Activated naive CD8-positive, alpha-beta T cell treated with anti-CD3 and anti-CD28 coated beads, Interleukin-2, amount 10 ng/mL, durations not matched to agents 7 days and 5 days (primary cell): ENCODE data around the gene TMEM94. TPM values are rescaled to one million over a fixed set of nuclear protein-coding genes. Genes with fewer than 3 reads are reported as not detected.

ENCODE experiments used
- ATAC-seq: fragments of 150-1000 bp; cut with Tn5 transposase; one replicate; pipeline ENCODE4 v1.10.0; 2021; ENCODE audit warnings: low read depth, moderate library complexity
- POLR2A ChIA-PET: fragments of 350-600 bp; sonication (Branson Sonifier 250); formaldehyde crosslinking; loops from one replicate; lab custom pipeline; 2021; ENCODE audit warnings: antibody characterized with exemption; lab: Charles Lee
- DNase-seq: peaks from one replicate; pipeline ENCODE4 v3.0.0; 2021
- H3K27ac Mint-ChIP-seq: one replicate; pipeline ENCODE4 v1.8.0; 2022; ENCODE audit warnings: mild to moderate bottlenecking, mixed read lengths
- H3K27me3 Mint-ChIP-seq: one replicate; pipeline ENCODE4 v1.8.0; 2022; ENCODE audit warnings: mild to moderate bottlenecking, moderate library complexity, mixed read lengths
- H3K36me3 Mint-ChIP-seq: one replicate; pipeline ENCODE4 v1.8.0; 2021; ENCODE audit warnings: mild to moderate bottlenecking, mixed read lengths
- H3K4me1 Mint-ChIP-seq: one replicate; pipeline ENCODE4 v1.8.0; 2021; ENCODE audit warnings: mixed read lengths
- H3K4me3 Mint-ChIP-seq: one replicate; pipeline ENCODE4 v1.8.0; 2022; ENCODE audit warnings: mild to moderate bottlenecking, moderate library complexity, mixed read lengths
- H3K9me3 Mint-ChIP-seq: one replicate; pipeline ENCODE4 v1.8.0; 2021; ENCODE audit warnings: mixed read lengths
- total RNA-seq, 2 experiments: library from RNA; stranded (reverse); gene quantifications; one replicate each; pipeline ENCODE4 v1.2.3, GENCODE V29; 2021

The TMEM94 gene
- total RNA-seq, 2 experiments from 2014 or later: 112 to 115 TPM

DNA sequence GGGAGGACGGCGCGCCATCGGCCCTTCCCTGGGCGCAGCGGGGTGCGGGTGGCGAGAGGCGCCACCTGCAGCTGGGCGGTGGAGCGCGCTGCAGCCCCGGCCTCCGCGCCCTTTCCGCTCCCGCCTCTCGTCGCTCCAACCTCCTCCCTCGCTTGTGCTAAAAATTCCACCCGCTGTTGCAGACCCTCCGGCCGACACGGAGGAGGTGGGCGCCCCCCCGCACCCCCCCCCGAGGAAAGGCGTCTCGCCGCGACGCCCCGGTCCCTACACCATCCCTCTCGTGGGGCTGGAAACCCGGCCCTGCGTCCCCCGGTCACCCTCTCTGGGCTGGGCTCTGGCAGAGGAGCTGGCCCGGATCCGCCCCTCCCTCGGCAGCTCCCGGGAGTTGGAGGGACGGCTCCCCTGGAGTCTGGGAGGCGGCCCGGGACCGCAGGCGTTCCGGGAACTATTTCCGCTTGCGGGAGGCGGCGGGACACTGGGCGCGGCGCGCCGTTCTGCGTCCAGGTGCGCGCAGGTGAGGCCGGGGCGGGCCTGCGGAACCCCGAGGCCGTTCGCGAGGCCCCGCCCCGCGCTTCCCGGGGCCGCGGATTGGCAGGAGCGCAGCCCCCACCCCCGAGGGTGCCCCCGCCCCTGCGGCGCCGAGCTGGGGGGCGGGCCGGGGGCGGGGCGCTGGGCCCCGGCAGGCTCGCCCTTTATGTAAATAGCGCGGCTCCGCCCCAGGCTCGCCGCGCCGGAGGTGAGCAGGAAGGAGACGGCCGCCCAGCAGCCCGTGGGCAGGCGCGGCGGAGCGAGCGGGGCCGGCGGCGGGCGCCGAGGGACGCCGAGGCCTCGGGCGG lies 68.8 kb downstream of the TMEM94 start, which contains the start of gene LLGL2:
Gene LLGL2 (plus strand): TSS at position 728 of the 836 bp plus-strand sequence. CDS start 17,730 bp downstream, outside the sequence.
- H3K27ac Mint-ChIP-seq: no peak within 1 kb of the TSS
- H3K4me3 Mint-ChIP-seq: peak within 1 kb of the TSS; percentile 74
- ATAC-seq (peak; percentile 90), DNase-seq (peak; percentile 92)
- H3K27me3 Mint-ChIP-seq: peaks cover 6% of the 10 kb centered on the region
- peaks cover 8% of the 10 kb centered on the region for H3K36me3 Mint-ChIP-seq
- H3K4me1 Mint-ChIP-seq: peaks cover 9% of the 10 kb centered on the region
- H3K9me3 Mint-ChIP-seq: no peaks in the 10 kb centered on the region
- POLR2A ChIA-PET: interaction anchor here (0.6 to 1.8 kb wide), 13 partner anchors 9 to 552 kb away, joined by 3 to 23 read pairs (median 4); partner anchors contain the start of genes GRB2, SLC25A19, TMEM94 and TSEN54

DNA sequence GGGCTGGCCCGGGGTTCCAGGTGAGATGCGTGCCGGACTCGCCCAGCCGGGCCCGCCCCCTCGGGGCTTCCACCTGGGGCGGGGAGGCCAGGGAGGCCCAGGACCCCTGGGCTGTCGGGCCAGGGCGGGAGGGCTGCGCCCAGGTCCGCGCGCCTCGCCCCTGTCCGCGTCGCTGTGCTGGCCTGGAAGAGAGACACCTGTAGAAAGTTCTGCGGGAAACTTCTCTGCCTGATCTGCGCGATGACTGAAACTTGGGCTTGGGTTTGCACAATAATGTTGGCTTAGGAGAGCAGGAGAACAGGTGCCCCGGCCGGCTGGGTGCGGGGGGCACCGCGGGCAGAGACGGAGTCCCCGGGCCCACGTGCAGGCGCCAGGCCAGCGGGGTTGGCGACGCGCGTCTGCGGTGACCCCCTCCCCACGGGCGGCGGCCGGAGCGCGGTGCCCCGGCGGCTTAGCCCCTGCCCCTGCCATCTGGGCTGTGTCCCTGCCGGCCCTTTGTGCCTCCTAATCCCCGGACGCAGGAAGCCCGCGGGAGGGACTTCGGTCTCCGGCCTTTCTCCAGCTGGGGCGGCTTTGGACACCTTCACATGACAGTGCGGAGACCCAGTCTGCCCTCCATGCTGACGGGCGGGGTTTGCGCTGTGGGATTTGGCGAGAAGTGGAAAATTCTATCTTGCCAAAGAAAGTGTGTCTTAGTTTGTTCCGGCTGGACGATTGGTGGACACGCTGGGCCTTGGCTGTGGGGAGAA lies 69.5 kb downstream of the TMEM94 start:
- H3K4me1 Mint-ChIP-seq: peaks cover 9% of the 10 kb centered on the region
- H3K9me3 Mint-ChIP-seq: no peaks in the 10 kb centered on the region
- POLR2A ChIA-PET: interaction anchor here (0.5 to 1.9 kb wide), 10 partner anchors 8 to 120 kb away, joined by 4 to 23 read pairs (median 6); partner anchors contain the start of genes GRB2, TMEM94 and TSEN54
- peaks cover 5% of the 10 kb centered on the region for H3K36me3 Mint-ChIP-seq
- ATAC-seq (peak; percentile 4), DNase-seq (no peak)
- peak overlapping the region; percentile 74 for H3K4me3 Mint-ChIP-seq
- H3K27ac Mint-ChIP-seq: no peak overlapping the region
- peaks cover 6% of the 10 kb centered on the region for H3K27me3 Mint-ChIP-seq

DNA sequence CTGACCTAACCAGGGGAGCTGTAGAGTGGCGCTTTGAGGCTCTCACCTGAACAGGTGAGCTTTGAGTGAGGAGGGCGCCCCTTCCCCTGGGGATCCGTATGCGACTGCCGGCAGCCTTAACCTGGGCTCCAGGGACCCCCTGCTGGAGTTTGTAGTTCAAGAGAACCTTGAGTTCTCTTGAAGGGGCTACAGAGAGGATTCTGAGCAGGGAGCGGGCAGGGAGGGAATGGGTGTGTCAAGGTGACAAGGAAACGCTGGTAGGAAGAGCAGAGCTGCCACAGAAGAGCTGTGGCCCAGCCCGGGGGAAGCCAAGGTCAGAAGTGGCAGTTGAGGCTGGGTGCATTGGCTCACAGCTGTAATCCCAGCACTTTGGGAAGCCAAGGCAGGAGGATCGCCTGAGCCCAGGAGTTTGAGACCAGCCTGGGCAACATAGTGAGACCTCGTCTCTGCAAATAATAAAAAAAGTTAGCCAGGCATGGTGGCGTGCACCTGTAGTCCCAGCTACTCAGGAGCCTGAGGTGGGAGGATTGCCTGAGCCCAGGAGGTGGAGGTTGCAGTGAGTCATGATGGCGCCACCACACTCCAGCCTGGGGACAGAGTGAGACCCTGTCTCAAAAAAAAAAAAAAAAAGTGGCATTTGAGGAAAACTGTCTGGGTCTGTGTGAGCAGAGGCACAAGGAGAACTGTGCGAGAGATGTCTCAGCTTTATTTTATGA lies 70.3 kb downstream of the TMEM94 start:
- DNase-seq: no peak
- Mint-ChIP-seq H3K36me3 (peaks cover 5% of the 10 kb centered on the region), H3K9me3 (no peaks in the 10 kb centered on the region), H3K4me1 (peaks cover 9% of the 10 kb centered on the region), H3K27me3 (peaks cover 6% of the 10 kb centered on the region), H3K27ac (no peak overlapping the region), H3K4me3 (peak overlapping the region; percentile 67)
- POLR2A ChIA-PET: interaction anchor here (0.5 to 1.9 kb wide), 11 partner anchors 8 to 488 kb away, joined by 3 to 12 read pairs (median 5); partner anchors contain the start of gene TSEN54
- ATAC-seq: no peak

DNA sequence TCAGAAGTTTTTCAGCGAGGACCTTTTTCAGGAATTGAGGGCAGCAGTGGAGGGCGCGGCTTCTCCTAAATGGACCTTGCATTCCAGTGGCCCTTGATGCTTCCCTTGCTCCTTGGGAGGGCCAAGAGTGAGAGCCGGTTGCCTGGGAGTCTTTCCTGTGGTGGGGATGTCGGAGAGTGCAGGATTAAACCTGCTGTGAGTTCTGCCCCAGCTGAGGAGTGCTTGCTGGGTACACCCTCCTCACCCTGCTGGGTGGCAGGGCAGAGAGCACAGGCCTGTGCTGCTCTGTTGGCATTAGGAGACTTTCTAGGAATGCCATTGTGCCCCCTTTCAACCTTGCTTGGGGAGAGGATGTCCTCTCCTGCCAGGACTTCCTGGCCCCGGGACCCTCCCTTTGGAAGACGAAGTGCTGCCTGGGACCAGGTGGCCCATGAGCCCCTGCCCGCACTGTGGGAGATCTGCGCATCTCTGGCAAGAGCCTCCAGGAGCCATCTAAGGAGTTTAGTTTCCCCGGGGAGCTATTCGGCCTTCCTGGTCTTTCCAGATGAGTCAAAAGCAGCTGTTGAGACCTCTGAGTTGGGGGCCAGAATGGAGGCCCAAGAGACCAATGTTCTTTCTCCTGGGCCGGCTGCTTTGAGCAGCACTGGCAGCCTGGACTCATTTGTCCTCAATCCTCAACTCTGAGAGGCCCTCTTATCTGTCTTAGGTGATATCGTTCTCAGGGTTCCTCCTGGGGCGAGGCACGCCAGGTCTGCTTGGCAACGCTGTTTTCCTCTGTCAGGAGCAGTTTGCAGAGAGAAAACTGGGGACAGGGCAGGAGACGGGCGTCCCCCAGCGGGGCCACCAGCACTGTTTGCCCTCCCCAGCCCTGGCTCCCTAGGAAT lies 74.6 kb downstream of the TMEM94 start:
- Mint-ChIP-seq H3K27ac (no peak overlapping the region), H3K4me3 (no peak overlapping the region), H3K27me3 (peaks cover 7% of the 10 kb centered on the region), H3K9me3 (no peaks in the 10 kb centered on the region), H3K36me3 (peaks cover 3% of the 10 kb centered on the region), H3K4me1 (peaks cover 26% of the 10 kb centered on the region)
- POLR2A ChIA-PET: no interaction called here
- ATAC-seq (no peak), DNase-seq (no peak)

DNA sequence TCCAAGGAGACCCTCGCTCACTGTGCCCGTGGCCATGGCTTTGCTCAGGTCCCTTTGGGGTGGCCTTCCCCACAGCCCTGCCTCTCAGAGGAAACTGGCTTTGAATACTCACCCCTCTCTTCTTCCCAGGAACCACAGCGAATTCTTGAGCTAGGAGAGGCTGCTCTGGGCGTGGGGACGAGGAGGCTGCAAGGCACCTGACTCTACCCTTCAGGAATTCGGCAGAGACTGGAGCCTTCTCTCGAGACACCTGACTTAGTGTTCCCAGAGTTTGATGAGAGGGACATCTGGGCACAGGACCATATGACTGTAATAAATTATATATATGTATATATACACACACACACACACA lies 75.3 kb downstream of the TMEM94 start:
- H3K36me3 Mint-ChIP-seq: peaks cover 3% of the 10 kb centered on the region
- no peak overlapping the region for H3K4me3 Mint-ChIP-seq
- peaks cover 22% of the 10 kb centered on the region for H3K4me1 Mint-ChIP-seq
- H3K9me3 Mint-ChIP-seq: no peaks in the 10 kb centered on the region
- ATAC-seq (no peak), DNase-seq (no peak)
- peaks cover 6% of the 10 kb centered on the region for H3K27me3 Mint-ChIP-seq
- H3K27ac Mint-ChIP-seq: no peak overlapping the region
- POLR2A ChIA-PET: no interaction called here

DNA sequence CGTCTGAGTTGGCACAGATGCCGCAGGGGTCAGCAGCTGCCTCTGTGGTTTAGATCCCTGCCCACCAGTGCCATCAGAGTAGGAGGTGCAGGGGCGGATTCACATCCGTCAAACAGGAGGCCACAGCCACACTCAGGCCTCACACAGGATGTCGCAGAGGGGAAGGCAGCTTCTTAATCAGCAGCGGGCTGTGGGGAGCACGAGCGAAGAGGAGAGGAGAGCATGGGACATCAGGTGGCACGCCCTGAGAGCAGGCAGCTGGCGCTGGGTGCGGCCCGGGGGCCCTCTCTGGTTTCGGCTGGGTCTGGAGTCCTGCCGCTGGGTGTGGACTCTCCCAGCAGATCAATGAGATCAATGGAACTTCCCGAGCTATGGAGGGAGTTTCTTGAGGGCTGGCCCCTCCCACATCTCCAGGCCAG lies 78.7 kb downstream of the TMEM94 start:
- Mint-ChIP-seq H3K36me3 (peaks cover 3% of the 10 kb centered on the region), H3K27me3 (peaks cover 1% of the 10 kb centered on the region), H3K9me3 (no peaks in the 10 kb centered on the region), H3K27ac (peak overlapping the region; percentile 89), H3K4me3 (peak overlapping the region; percentile 64), H3K4me1 (peaks cover 17% of the 10 kb centered on the region)
- POLR2A ChIA-PET: interaction anchor here (0.7 to 1.7 kb wide), 11 partner anchors 8 to 53 kb away, joined by 3 to 12 read pairs (median 7); partner anchors contain the start of genes LLGL2 and TSEN54
- DNase-seq (peak; percentile 70), ATAC-seq (peak; percentile 99)

DNA sequence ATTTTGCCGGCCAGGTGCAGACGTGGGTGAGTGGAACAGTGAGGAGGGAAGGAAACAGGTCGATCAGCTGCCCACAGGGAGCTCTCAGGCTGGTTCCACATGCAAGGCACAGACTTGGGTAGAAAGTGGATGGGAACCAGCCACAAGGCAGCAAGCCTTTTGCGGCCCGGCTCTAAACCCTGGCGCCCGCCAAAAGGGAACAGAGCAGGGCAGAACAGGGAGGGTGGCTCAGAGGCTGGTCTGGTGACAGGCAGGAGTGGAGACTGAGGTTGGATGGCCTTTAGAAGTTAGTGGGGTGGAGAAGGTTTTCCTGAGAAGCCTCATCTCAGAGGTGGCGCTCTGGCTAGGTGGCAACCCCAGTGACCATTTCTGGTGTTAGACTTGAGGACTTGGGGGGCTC lies 79.4 kb downstream of the TMEM94 start:
- peak overlapping the region; percentile 89 for H3K27ac Mint-ChIP-seq

DNA sequence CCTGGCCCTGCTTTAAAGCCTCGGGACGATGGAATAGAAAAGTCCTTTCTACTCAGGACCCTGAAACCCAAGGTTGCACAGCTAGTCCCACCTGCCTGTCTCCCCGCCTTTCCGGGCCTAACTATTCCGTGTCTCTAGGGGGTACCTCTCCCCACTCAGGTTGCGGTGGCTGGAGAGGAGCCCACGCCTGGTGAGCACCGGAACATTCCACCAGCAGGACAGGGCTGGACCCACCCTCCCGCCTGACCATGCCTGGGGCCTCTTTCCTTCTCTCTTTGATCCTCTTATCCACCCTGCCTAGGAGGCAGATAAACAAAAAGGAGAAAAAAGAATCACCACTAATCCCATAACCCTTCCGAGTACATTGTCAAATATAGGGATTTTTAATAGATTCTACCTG lies 79.9 kb downstream of the TMEM94 start:
- Mint-ChIP-seq H3K9me3 (no peaks in the 10 kb centered on the region), H3K36me3 (peaks cover 3% of the 10 kb centered on the region), H3K27me3 (peaks cover 1% of the 10 kb centered on the region), H3K27ac (peak overlapping the region; percentile 16), H3K4me1 (peaks cover 17% of the 10 kb centered on the region), H3K4me3 (no peak overlapping the region)
- ATAC-seq (no peak), DNase-seq (no peak)
- POLR2A ChIA-PET: no interaction called here

More for the DNA sequence above, 79.4 kb downstream of the TMEM94 start:
- ATAC-seq: no peak
- Mint-ChIP-seq H3K36me3 (peaks cover 3% of the 10 kb centered on the region), H3K9me3 (no peaks in the 10 kb centered on the region), H3K27me3 (peaks cover 1% of the 10 kb centered on the region), H3K4me3 (no peak overlapping the region), H3K4me1 (peaks cover 17% of the 10 kb centered on the region)
- POLR2A ChIA-PET: interaction anchor here (0.7 to 1.7 kb wide), 6 partner anchors 9 to 53 kb away, joined by 4 to 12 read pairs (median 8); partner anchors contain the start of genes LLGL2 and TSEN54
- DNase-seq: no peak

DNA sequence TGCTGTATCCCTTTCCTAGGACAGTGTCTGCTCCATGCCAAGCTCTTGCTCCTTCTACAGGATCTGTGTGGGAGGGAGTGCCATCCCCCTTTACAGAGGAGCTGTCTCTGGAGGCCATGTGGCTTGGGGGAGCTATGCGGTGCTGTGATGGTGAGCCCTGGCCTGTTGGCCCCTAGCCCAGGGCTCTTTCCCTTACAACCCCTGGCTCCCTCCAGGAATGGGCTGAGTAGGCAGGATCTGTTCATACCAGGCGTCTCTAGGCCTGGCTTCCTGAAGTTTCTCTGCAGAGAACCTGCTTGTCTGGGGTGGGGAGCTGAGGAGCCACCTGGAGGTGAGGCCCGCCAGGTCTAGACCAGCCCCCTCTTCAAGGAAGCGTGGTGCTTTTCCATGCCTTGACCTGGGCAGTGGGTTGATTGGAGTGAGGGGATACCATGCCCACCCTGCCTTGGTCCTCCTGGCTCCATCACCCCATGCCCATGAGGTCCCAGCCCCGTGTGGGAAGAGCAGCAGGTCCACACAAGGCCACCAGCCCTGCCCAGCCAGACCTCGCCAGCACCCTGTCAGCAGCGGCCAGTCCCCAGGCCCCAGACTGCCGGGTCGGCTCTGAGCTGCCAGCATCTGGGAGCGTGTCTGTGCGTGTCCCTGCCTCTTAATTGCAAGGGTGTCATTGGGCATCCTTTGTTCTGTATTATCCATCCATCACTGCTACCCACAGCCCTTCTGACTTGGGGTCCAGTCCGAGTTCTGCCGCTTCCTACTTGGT lies 83.7 kb downstream of the TMEM94 start:
- H3K27ac Mint-ChIP-seq: no peak overlapping the region
- ATAC-seq: no peak

DNA sequence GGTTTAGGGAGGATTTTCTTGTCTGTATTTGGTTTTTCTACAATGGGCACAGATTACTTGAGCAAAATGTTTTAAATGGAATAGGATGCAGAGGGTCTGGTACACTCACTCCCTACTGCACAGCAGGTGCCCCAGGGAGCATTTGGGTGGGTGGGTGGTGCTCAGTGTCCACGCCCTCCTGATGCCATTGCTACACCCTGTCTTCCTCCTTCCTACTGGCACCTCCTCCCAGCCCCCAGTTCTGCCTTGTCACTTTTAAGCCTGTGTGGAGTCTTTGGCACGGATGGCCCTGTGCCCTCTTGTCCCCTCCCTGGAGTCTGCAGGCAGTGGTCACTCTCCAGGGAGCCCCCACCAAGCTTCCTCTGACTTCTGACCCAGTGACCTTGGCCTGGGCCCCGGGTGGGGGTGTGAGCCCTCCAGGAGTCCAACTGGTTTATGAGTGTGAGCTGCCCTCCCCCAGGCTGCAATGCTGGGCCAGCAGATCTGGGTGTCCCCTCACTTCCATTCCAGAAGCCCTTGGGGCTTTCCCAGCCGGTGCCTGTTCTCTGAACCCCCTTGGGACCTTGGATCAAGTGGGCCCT lies 84.6 kb downstream of the TMEM94 start:
- H3K4me1 Mint-ChIP-seq: no peaks in the 10 kb centered on the region
- H3K27me3 Mint-ChIP-seq: no peaks in the 10 kb centered on the region
- no peak for ATAC-seq
- no peak overlapping the region for H3K4me3 Mint-ChIP-seq
- no peak overlapping the region for H3K27ac Mint-ChIP-seq
- H3K36me3 Mint-ChIP-seq: no peaks in the 10 kb centered on the region
- POLR2A ChIA-PET: no interaction called here
- H3K9me3 Mint-ChIP-seq: no peaks in the 10 kb centered on the region
- no peak for DNase-seq

More for the DNA sequence above, 83.7 kb downstream of the TMEM94 start:
- POLR2A ChIA-PET: no interaction called here
- no peaks in the 10 kb centered on the region for H3K9me3 Mint-ChIP-seq
- no peak for DNase-seq
- no peak overlapping the region for H3K4me3 Mint-ChIP-seq
- peaks cover 5% of the 10 kb centered on the region for H3K4me1 Mint-ChIP-seq
- no peaks in the 10 kb centered on the region for H3K36me3 Mint-ChIP-seq
- H3K27me3 Mint-ChIP-seq: no peaks in the 10 kb centered on the region

DNA sequence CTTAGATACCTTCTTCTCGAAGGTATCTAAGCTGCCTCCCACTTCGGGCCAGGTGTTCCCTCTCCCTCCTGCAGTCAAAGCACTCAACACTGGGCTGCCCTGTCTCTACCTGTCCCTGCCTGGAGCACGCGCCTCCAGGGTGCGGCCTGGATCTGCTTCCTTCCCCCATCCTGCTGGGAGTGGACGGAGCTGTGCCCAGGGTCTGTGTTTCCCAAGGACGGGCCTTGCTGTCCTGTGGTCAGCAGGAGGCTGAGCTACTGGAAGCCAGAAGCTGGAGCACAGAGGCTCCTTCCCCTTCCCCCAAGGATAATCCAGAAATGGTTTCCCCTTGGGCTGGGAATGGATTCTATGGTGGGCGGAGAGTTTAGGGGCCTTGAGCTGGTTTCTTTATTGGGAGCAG lies 85.8 kb downstream of the TMEM94 start:
- no peak overlapping the region for H3K27ac Mint-ChIP-seq

More for the DNA sequence above, 85.8 kb downstream of the TMEM94 start:
- ATAC-seq (no peak), DNase-seq (no peak)
- POLR2A ChIA-PET: no interaction called here
- Mint-ChIP-seq H3K27me3 (no peaks in the 10 kb centered on the region), H3K36me3 (no peaks in the 10 kb centered on the region), H3K4me1 (no peaks in the 10 kb centered on the region), H3K9me3 (no peaks in the 10 kb centered on the region), H3K4me3 (no peak overlapping the region)
